Astrocyte (in vitro differentiated cells and primary cell): ENCODE data around the gene TGIF2.

ENCODE experiments used
- CTCF ChIP-seq: IDR thresholded peaks from 2 replicates; pipeline ENCODE4 v1.5.1; 2011; ENCODE audit warnings: low read depth, mild to moderate bottlenecking, inconsistent platforms, low read length, moderate library complexity; ENCODE audit not compliant: insufficient read depth
- EZH2 ChIP-seq: IDR thresholded peaks from 2 replicates; pipeline ENCODE4 v1.6.1; 2012; ENCODE audit warnings: mild to moderate bottlenecking, low read length, inconsistent platforms; ENCODE audit not compliant: insufficient read depth

GRCh38 chr20:36528176-36528874 is 45.1 kb upstream of the TGIF2 start:
- TF ChIP-seq CTCF: no peak
- TF ChIP-seq EZH2: no peak
